NCI-H2081 (cell line): ENCODE measurements around the gene ASCL3.
A peak's percentile ranks its signal among the peaks of the same experiment; 100 is the strongest.
"Not testable (repeated sequence)": the region's sequence is repeated elsewhere in the genome, so short reads cannot be mapped to it uniquely, and the experiment has no call there.

Source experiments
- DNase-seq, 2 experiments: peaks; one replicate each; lab custom pipeline; 2025; lab: John Stamatoyannopoulos, UW

ASCL3 gene

GRCh38 chr11:8947230-8947943 is 4.6 kb upstream of the ASCL3 start:
- DNase-seq, result no peak

- no peak for DNase-seq
Observed at GRCh38 chr11:8941341-8942103, 1.3 kb downstream of the ASCL3 start.

GRCh38 chr11:8937659-8938058 is 5.2 kb downstream of the ASCL3 start:
- no peak for DNase-seq

GRCh38 chr11:8937159-8937558 is 5.7 kb downstream of the ASCL3 start:
- DNase-seq, result no peak

- DNase-seq, result not testable (repeated sequence)
Observed at GRCh38 chr11:8935789-8936188, 7.0 kb downstream of the ASCL3 start.

GRCh38 chr11:8934742-8935488 is 7.9 kb downstream of the ASCL3 start:
- no peak for DNase-seq

GRCh38 chr11:8933931-8934330 is 8.9 kb downstream of the ASCL3 start:
- no peak for DNase-seq

GRCh38 chr11:8932564-8933180 is 10.1 kb downstream of the ASCL3 start, which contains the start of gene C11orf16:
Gene C11orf16, minus strand, starts transcription at chr11:8932947. Its CDS starts 639 bp downstream, at chr11:8932308.
- no peak for DNase-seq

GRCh38 chr11:8930456-8931175 is 12.2 kb downstream of the ASCL3 start:
- no peak for DNase-seq

GRCh38 chr11:8928981-8929615 is 13.7 kb downstream of the ASCL3 start:
- no peak for DNase-seq

- DNase-seq, result no peak
Observed at GRCh38 chr11:8928205-8928604, 14.6 kb downstream of the ASCL3 start.

- no peak for DNase-seq
Observed at GRCh38 chr11:8927233-8927632, 15.6 kb downstream of the ASCL3 start.

- no peak for DNase-seq
Observed at GRCh38 chr11:8926236-8926635, 16.6 kb downstream of the ASCL3 start.

GRCh38 chr11:8925711-8926110 is 17.1 kb downstream of the ASCL3 start:
- DNase-seq, result no peak

GRCh38 chr11:8922691-8923090 is 20.1 kb downstream of the ASCL3 start:
- no peak for DNase-seq

GRCh38 chr11:8917157-8917825 is 25.5 kb downstream of the ASCL3 start:
- DNase-seq, result no peak

GRCh38 chr11:8914661-8915018 is 28.2 kb downstream of the ASCL3 start:
- DNase-seq, result no peak

- DNase-seq, result peak; percentile 41 to 69
Observed at GRCh38 chr11:8913961-8914660, 28.7 kb downstream of the ASCL3 start.

- peak; percentile 97 for DNase-seq
Observed at GRCh38 chr11:8911029-8911823, 31.6 kb downstream of the ASCL3 start, which contains the start of gene AKIP1. Gene AKIP1, plus strand, starts transcription at chr11:8911189. Its CDS starts 261 bp downstream, at chr11:8911450.
